ENCODE results near the gene CDHR4. TPM values are rescaled to one million over a fixed set of nuclear protein-coding genes. Genes with fewer than 3 reads are reported as not detected.
A peak's percentile ranks its signal among the peaks of the same experiment; 100 is the strongest.

CDHR4 gene
- total RNA-seq, 3 donors from 2014 or later (not counting 1 experiment from before 2014, with no cell fraction given): 0.30 TPM; not detected in 2

DNA sequence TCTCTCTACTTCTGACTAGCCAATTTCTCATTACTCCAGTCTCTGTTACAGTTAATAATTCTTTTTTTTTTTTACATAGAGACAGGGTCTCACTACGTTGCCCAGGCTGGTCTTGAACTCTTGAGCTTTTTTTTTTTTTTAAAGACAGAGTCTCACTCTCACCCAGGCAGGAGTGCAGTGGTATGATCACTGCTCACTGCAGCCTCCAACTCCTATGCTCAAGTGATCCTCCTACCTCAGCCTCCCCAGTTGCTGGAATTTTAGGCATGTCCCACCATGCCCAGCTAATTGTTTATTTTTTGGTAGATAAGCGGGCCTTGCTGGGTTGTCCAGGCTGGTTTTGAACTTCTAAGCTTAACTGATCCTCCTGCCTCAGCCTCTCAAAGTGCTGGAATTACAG is 27.0 kb downstream of the CDHR4 start:
- Histone ChIP-seq H3K27me3 (ENCODE audit: control insufficient read depth, insufficient read depth, low read length) (no peaks in the 10 kb centered on the region), H3K36me3 (ENCODE audit: control insufficient read depth, insufficient read depth, low read length) (peaks cover 4% of the 10 kb centered on the region), H3K9me3 (ENCODE audit: control insufficient read depth, insufficient read depth, low read length) (no peaks in the 10 kb centered on the region), H3K27ac (ENCODE audit: low read length) (no peak overlapping the region), H3K4me3 (ENCODE audit: low read length) (no peak overlapping the region), H3K4me1 (ENCODE audit: control insufficient read depth, insufficient read depth, low read length) (no peaks in the 10 kb centered on the region)
- peaks cover 17 to 21% of the 10 kb centered on the region in 2 donors for H3K4me1 Mint-ChIP-seq
- WGBS (ENCODE audit: insufficient coverage): 100% methylated on average over 2 of the region's 2 CpGs
- H3K27ac Mint-ChIP-seq: no peak overlapping the region
- no peak for ATAC-seq
- intact Hi-C loops (cut with micrococcal nuclease): no loop called here
- no peak for DNase-seq
- no peaks in the 10 kb centered on the region for H3K9me3 Mint-ChIP-seq
- H3K4me3 Mint-ChIP-seq: no peak overlapping the region
- H3K36me3 Mint-ChIP-seq: no peaks in the 10 kb centered on the region
- TF ChIP-seq, protein P1, sequence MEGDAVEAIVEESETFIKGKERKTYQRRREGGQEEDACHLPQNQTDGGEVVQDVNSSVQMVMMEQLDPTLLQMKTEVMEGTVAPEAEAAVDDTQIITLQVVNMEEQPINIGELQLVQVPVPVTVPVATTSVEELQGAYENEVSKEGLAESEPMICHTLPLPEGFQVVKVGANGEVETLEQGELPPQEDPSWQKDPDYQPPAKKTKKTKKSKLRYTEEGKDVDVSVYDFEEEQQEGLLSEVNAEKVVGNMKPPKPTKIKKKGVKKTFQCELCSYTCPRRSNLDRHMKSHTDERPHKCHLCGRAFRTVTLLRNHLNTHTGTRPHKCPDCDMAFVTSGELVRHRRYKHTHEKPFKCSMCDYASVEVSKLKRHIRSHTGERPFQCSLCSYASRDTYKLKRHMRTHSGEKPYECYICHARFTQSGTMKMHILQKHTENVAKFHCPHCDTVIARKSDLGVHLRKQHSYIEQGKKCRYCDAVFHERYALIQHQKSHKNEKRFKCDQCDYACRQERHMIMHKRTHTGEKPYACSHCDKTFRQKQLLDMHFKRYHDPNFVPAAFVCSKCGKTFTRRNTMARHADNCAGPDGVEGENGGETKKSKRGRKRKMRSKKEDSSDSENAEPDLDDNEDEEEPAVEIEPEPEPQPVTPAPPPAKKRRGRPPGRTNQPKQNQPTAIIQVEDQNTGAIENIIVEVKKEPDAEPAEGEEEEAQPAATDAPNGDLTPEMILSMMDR (IDR thresholded peaks at IDR 0.05): no peak
- H3K27me3 Mint-ChIP-seq (ENCODE audit: low read depth in 2 of 2): no peaks in the 10 kb centered on the region

GRCh38 chr3:49771340-49771938 is 28.2 kb downstream of the CDHR4 start:
- H3K4me3 ChIP-seq (ENCODE audit: low read length): no peak overlapping the region
- no peaks in the 10 kb centered on the region for H3K4me1 ChIP-seq (ENCODE audit: control insufficient read depth, insufficient read depth, low read length)
- H3K27ac ChIP-seq (ENCODE audit: low read length): no peak overlapping the region
- Mint-ChIP-seq H3K4me1 (peaks cover 17 to 21% of the 10 kb centered on the region in 2 donors), H3K27me3 (ENCODE audit: low read depth in 2 of 2) (no peaks in the 10 kb centered on the region), H3K9me3 (no peaks in the 10 kb centered on the region), H3K27ac (no peak overlapping the region), H3K4me3 (no peak overlapping the region), H3K36me3 (no peaks in the 10 kb centered on the region)
- H3K27me3 ChIP-seq (ENCODE audit: control insufficient read depth, insufficient read depth, low read length): no peaks in the 10 kb centered on the region
- H3K9me3 ChIP-seq (ENCODE audit: control insufficient read depth, insufficient read depth, low read length): no peaks in the 10 kb centered on the region
- TF ChIP-seq, protein P1 (IDR thresholded peaks at IDR 0.05): no peak
- intact Hi-C loops (cut with micrococcal nuclease): no loop called here
- 100% methylated on average over 1 of the region's 1 CpG for WGBS (ENCODE audit: insufficient coverage)
- no peak for DNase-seq
- peaks cover 4% of the 10 kb centered on the region for H3K36me3 ChIP-seq (ENCODE audit: control insufficient read depth, insufficient read depth, low read length)
- ATAC-seq: no peak

GRCh38 chr3:49769926-49770325 is 29.7 kb downstream of the CDHR4 start:
- no peaks in the 10 kb centered on the region for H3K27me3 Mint-ChIP-seq (ENCODE audit: low read depth in 2 of 2)
- TF ChIP-seq, protein P1 (IDR thresholded peaks at IDR 0.05): no peak
- Histone ChIP-seq H3K27me3 (ENCODE audit: control insufficient read depth, insufficient read depth, low read length) (no peaks in the 10 kb centered on the region), H3K4me1 (ENCODE audit: control insufficient read depth, insufficient read depth, low read length) (no peaks in the 10 kb centered on the region), H3K9me3 (ENCODE audit: control insufficient read depth, insufficient read depth, low read length) (no peaks in the 10 kb centered on the region), H3K27ac (ENCODE audit: low read length) (no peak overlapping the region), H3K4me3 (ENCODE audit: low read length) (no peak overlapping the region), H3K36me3 (ENCODE audit: control insufficient read depth, insufficient read depth, low read length) (peaks cover 4% of the 10 kb centered on the region)
- H3K4me1 Mint-ChIP-seq: peaks cover 17 to 20% of the 10 kb centered on the region in 2 donors
- no peak for ATAC-seq
- no peaks in the 10 kb centered on the region for H3K36me3 Mint-ChIP-seq
- H3K4me3 Mint-ChIP-seq: no peak overlapping the region
- intact Hi-C loops (cut with micrococcal nuclease): no loop called here
- H3K27ac Mint-ChIP-seq: peak overlapping the region; percentile 11 to 24
- no peak for DNase-seq
- no peaks in the 10 kb centered on the region for H3K9me3 Mint-ChIP-seq

Data from natural killer cell (primary cell).